ENCODE results near the gene KIAA1191.
A peak's percentile ranks its signal among the peaks of the same experiment; 100 is the strongest.
"Not testable (repeated sequence)": the region's sequence is repeated elsewhere in the genome, so short reads cannot be mapped to it uniquely, and the experiment has no call there.

The KIAA1191 gene

GRCh38 chr5:176361437-176362232 lies at the start of gene KIAA1191:
Gene KIAA1191, minus strand, starts transcription at chr5:176361764. Its CDS starts 2,256 bp downstream, at chr5:176359508.
- peak; percentile 80 to 90 for DNase-seq (ENCODE audit: low read depth in 2 of 2)

DNA sequence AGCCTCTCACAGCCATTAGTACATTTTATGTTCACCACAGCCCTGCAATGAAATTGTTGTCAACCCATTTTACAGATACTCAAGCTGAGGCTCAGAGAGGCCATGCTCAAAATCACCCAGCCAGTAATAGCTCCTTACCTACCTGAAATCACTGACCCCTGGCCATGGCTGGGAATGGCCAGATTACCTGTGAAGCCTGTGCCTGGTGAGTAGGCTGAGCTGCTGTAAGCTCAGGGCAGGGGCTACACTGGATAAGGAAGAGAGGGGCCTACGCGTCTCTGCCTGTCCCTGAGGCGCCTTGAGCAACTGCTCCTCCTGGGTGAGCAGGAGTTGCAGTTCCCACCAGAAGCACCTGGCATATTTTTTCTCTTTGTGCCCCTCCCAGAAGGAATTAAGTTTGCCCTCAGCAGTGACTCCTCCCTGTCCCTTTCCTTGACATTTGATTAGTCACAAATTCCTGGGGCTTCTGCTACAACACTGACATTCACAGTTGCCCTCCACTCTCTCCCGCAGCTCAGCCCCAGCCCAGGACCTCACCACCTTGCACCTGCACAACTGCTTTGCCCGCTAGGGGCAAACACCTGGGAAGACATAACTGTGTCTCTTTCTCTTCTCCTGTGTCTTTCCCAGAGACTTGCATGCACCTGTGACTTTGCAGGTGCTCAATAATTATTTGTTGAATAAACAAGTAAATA lies 49.1 kb upstream of the KIAA1191 start:
- DNase-seq (ENCODE audit: low read depth in 2 of 2), result no peak

- DNase-seq (ENCODE audit: low read depth in 2 of 2), result no peak
Measured at GRCh38 chr5:176409765-176410164, 48.2 kb upstream of the KIAA1191 start.

- no peak for DNase-seq (ENCODE audit: low read depth in 2 of 2)
Measured at GRCh38 chr5:176408590-176408989, 47.0 kb upstream of the KIAA1191 start.

DNA sequence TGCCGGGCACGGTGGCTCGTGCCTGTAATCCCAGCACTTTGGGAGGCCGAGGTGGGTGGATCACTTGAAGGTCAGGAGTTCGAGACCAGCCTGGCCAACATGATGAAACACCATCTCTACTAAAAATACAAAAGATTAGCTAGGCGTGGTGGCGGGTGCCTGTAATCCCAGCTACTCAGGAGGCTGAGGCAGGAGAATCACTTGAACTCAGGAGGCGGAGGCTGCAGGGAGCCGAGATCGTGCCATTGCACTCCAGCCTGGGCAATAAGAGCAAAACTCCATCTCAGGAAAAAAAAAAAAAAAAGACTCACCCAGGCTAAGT lies 46.6 kb upstream of the KIAA1191 start:
- DNase-seq (ENCODE audit: low read depth in 2 of 2), result not testable (repeated sequence)

GRCh38 chr5:176407456-176408251 lies 46.1 kb upstream of the KIAA1191 start:
- no peak for DNase-seq (ENCODE audit: low read depth in 2 of 2)

DNA sequence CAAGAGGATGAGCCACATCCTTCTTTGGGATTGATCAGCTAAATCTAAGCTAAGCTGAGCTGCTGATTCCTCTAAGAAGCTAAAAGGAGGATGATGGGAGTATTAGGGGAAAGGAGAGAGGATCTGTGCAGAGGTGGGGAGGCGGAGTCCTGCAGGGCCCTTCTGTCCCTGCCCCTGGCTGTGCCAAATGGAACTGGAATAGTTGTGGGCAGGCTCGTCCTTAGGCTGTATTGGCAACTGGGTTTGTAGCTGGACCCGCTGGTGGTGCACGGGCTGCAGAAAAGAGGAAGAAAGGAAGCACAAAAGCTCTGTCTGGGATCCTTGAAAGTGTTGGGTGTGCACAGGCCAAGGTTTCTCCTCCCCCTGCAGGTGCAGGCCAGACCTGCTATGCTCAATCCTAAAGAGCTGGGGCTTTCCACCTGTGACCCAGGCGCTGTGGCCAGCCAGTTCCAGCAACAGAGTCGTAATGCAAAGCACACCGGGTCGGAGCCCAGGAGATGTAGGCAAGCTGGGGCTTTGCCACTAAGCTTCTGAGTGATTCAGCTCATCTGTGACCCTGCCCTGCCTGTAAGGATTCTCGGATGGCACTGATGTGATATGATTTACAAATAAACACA lies 45.0 kb upstream of the KIAA1191 start:
- no peak for DNase-seq (ENCODE audit: low read depth in 2 of 2)

GRCh38 chr5:176405656-176406435 lies 44.3 kb upstream of the KIAA1191 start:
- no peak for DNase-seq (ENCODE audit: low read depth in 2 of 2)

GRCh38 chr5:176401281-176402205 lies 40.0 kb upstream of the KIAA1191 start:
- no peak for DNase-seq (ENCODE audit: low read depth in 2 of 2)

- DNase-seq (ENCODE audit: low read depth in 2 of 2), result no peak
Measured at GRCh38 chr5:176400382-176401156, 39.0 kb upstream of the KIAA1191 start.

DNA sequence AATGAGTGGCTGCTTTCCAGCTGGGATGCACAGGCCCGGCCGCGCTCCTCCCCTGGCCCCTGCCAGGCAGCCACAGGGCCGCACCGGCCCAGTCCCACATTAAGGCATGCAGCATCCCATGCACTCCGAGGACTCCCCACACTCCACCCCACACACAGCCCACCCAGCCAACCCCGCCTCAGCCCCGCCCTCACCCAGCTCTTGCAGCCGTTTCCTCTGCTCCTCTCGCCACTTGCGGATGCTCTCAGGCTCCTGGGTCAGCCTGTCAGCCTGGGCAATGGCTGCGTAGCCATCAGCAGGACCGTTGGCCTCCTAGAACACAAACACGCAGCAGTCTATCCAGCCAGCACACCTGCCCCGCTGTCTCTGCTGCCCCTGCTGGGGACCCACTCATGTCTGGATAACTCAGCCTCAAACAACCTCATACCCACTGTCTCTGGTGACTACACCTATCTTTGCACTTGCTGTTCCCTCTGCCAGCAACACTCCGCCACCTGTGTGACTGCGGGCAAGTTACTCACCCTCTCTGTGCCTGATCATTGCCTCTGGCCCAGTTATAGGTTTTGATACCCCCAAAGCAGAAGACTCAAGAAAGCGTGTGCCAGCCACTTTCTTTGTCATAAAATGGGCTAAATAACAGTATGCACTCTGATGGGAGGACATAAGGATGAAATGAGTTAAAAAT lies 36.3 kb upstream of the KIAA1191 start:
- no peak for DNase-seq (ENCODE audit: low read depth in 2 of 2)

DNA sequence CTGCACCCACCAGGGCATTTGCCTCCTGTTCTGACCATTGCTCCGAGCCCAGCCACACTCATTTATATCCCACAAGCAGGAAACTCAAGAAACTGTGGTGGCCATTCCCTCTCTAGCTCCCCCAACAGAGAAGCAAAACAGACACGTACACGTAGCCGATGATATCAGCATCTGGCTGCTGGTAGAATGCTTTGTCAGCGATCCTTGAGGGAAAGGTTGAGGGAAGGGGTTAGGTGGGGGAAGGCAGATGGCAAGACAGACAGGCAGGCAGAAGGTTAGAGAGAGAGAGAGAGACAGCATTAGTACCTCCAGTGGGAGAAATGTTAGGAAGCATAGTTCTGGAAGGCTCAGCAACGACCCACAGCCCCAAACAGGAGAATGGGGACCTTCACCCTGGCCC lies 34.8 kb upstream of the KIAA1191 start:
- no peak for DNase-seq (ENCODE audit: low read depth in 2 of 2)

GRCh38 chr5:176394881-176395675 lies 33.5 kb upstream of the KIAA1191 start:
- DNase-seq (ENCODE audit: low read depth in 2 of 2), result no peak

DNA sequence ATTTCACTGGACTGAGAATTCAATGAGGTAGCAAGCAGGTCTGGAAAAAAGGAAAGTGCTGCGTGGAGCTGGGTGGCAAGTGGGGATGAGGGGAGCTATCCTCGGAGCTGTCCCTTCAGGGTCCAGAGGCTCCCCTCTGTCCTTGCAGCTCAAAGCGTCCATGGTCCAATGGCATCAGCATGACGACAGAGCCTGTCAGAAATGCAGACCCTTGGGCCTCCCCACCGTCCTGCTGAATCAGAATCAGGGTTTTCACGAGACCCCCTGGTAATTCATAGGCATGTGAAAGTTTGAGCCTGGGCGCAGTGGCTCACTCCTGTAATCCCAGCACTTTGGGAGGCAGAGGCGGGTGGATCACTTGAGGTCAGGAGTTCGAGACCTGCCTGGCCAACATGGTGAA lies 32.5 kb upstream of the KIAA1191 start:
- no peak for DNase-seq (ENCODE audit: low read depth in 2 of 2)

DNA sequence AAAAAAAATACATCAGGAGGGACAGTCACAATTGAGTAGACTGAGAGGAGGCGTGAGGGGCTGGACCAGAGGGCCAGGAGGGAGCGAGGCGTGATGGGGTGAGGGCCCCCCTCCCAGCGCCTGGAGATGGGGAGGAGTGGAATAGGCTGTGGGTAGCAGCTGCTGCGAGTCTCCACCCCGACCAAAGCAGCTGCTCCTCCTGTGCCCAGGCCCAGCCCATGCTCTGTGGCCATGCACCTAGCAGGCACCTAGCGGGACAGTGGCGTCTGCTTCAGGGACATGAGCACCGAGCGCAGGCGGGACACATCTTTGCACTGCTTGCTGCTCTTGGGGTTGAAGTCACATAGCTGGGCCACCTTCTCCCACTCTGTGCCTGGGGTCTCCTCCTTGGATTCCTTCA lies 31.0 kb upstream of the KIAA1191 start:
- no peak for DNase-seq (ENCODE audit: low read depth in 2 of 2)

- no peak for DNase-seq (ENCODE audit: low read depth in 2 of 2)
Measured at GRCh38 chr5:176391999-176392398, 30.4 kb upstream of the KIAA1191 start.

DNA sequence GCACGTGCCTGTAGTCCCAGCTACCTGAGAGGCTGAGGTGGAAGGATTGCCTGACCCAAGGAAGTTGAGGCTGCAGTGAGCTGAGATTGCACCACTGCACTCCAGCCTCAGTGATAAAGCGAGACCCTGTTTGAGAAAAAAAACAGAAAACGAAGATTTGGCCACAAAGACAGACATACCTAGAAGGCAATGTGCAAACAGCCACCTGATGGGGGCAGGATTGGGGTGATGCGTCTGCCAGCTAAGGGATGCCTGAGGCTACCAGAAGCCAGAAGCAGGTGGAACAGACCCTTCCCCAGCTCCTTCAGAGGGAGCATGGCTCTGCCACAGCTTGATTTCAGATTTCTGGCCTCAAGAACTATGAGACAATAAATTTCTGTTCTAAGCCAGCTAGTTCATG lies 29.9 kb upstream of the KIAA1191 start:
- no peak for DNase-seq (ENCODE audit: low read depth in 2 of 2)
